ENCODE results near the gene CEP162.

CEP162 gene

GRCh38 chr6:84271061-84271716, 43.7 kb upstream of the CEP162 start:
- no peak for TF ChIP-seq CTCF (IDR thresholded peaks at IDR 0.05; ENCODE audit: low read depth, low read length, missing control alignments)
- no peak for DNase-seq (ENCODE audit: low read depth)
- no peak overlapping the region for H3K4me3 ChIP-seq (ENCODE audit: low read depth, low read length)
- in situ Hi-C loops (cut with HindIII; ENCODE audit: low sequenced_read_pairs), result loop anchor here (5.0 kb wide), 1 partner anchor 36 kb away; no protein-coding TSS in a partner anchor

GRCh38 chr6:84269947-84270733, 42.7 kb upstream of the CEP162 start:
- in situ Hi-C loops (cut with HindIII; ENCODE audit: low sequenced_read_pairs), result loop anchor here (5.0 kb wide), 1 partner anchor 37 kb away; no protein-coding TSS in a partner anchor
- no peak for DNase-seq (ENCODE audit: low read depth)
- TF ChIP-seq CTCF (IDR thresholded peaks at IDR 0.05; ENCODE audit: low read depth, low read length, missing control alignments), result no peak
- H3K4me3 ChIP-seq (ENCODE audit: low read depth, low read length), result no peak overlapping the region

GRCh38 chr6:84268781-84269180, 41.3 kb upstream of the CEP162 start:
- H3K4me3 ChIP-seq (ENCODE audit: low read depth, low read length), result no peak overlapping the region
- TF ChIP-seq CTCF (IDR thresholded peaks at IDR 0.05; ENCODE audit: low read depth, low read length, missing control alignments), result no peak
- in situ Hi-C loops (cut with HindIII; ENCODE audit: low sequenced_read_pairs), result no loop called here
- DNase-seq (ENCODE audit: low read depth), result no peak

- no peak for DNase-seq (ENCODE audit: low read depth)
- TF ChIP-seq CTCF (IDR thresholded peaks at IDR 0.05; ENCODE audit: low read depth, low read length, missing control alignments), result no peak
- H3K4me3 ChIP-seq (ENCODE audit: low read depth, low read length), result no peak overlapping the region
- in situ Hi-C loops (cut with HindIII; ENCODE audit: low sequenced_read_pairs), result no loop called here
Measured at GRCh38 chr6:84263557-84263956, 36.1 kb upstream of the CEP162 start.

GRCh38 chr6:84260926-84261325, 33.5 kb upstream of the CEP162 start:
- H3K4me3 ChIP-seq (ENCODE audit: low read depth, low read length), result no peak overlapping the region
- no peak for DNase-seq (ENCODE audit: low read depth)
- in situ Hi-C loops (cut with HindIII; ENCODE audit: low sequenced_read_pairs), result no loop called here
- TF ChIP-seq CTCF (IDR thresholded peaks at IDR 0.05; ENCODE audit: low read depth, low read length, missing control alignments), result no peak

GRCh38 chr6:84260196-84260595, 32.8 kb upstream of the CEP162 start:
- no peak for DNase-seq (ENCODE audit: low read depth)
- in situ Hi-C loops (cut with HindIII; ENCODE audit: low sequenced_read_pairs), result no loop called here
- no peak overlapping the region for H3K4me3 ChIP-seq (ENCODE audit: low read depth, low read length)
- no peak for TF ChIP-seq CTCF (IDR thresholded peaks at IDR 0.05; ENCODE audit: low read depth, low read length, missing control alignments)
